ENCODE data around the gene VPS8.

Gene VPS8

DNA sequence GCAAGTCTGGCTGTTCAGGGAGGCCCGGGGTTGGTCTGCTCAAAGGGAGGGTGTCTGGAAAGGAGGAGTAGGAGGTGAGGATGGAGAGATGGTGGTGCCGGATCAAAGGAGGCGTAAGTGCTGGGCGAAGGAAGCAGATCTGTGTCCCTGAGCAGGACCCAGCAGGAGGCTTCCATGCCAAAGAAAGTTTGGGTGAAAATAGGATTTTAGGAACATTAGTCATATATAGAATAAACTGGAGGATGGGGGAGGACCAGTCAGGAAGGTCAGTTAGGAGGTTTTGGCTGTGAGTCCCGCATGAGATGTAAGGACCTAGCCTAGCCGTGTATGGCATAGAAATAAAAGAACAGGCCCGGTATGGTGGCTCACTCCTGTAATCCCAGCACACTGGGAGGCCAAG lies 28.6 kb upstream of the VPS8 start:
- DNase-seq: no peak

DNA sequence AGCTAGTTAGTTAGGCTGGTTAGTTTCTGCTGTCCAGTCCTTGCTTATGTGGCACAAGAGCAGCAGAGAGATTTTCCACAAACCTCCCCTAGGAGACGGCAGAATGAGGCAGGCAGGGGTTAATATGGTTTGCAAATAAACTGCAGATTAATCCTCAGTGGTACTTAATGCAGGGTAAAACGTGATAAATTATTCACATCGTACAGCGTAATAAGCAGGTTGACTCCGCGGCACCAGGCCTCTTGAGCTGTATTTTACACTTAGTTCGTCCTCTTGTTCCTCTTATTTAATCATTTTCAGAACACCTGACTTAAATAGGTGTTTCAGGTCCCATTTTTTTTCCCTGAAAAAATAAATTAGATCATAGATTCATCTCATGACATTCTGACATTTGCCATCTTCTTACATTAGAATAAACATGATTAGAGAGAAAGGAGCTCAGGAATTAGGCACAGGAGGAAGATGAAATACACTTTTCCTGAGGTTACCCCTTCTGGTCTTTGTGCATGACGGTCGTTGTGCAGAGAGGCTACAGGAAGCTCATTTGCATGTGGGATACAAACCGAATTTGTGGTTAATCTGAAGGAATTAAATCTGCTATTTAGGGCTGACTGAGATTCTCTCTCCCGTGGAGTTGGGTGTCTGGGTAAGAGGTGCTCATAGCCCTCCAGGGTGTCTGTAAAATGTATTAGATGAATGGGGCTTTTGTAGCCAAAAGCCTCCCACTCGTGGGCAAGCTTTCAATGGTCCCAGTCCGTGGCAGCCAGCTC lies 27.1 kb upstream of the VPS8 start:
- DNase-seq: peak; percentile 10

DNA sequence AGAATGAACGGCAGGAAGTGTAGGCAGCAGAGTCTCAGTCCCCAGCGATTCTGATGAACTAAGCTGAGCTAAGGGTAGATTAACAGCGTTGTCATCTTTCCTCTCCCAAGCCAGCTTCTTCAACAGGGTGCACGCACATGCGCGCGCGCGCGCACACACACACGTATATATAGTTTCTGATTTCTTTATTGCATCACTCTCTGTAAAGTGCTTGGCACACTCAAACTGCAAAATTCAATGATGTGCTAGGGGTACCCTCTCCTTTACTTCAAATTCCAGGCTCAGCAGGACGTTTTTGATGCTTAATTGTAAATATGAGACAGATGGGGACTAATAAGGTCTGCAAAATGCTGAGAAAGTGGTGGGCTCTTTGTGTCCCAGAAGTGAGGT lies 26.1 kb upstream of the VPS8 start:
- DNase-seq: no peak

DNA sequence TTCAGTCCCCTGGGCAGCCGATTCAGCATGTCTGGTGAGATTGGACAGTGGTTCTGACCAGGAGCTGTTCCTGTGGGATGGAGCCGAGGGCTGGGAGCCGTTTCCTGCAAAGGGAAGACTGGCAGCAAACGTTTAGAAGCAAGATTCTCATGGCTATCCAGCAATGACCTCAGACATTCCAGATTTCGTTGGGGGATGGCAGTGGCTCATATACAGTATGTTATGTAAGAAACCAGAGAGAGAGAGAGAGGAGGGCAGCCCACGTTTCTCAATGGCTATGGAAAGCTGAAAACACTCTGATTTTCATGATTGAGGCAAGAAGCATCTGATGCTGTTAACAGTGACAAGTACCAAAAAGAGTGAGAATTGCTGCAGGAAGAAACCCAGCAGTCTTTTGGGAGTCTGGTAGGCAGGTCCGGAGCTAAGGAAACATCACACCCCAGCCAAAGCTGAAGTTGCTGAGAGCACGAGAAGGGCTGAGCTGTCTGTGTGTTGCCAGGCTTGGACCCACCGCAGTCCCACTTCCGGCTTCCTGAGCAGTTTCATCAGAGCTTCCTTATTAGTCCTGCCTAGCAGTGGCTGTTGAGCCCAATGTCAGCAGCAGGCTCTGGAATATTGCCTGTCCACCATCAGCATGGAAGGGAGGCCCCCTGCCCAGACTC lies 25.6 kb upstream of the VPS8 start:
- no peak for DNase-seq

DNA sequence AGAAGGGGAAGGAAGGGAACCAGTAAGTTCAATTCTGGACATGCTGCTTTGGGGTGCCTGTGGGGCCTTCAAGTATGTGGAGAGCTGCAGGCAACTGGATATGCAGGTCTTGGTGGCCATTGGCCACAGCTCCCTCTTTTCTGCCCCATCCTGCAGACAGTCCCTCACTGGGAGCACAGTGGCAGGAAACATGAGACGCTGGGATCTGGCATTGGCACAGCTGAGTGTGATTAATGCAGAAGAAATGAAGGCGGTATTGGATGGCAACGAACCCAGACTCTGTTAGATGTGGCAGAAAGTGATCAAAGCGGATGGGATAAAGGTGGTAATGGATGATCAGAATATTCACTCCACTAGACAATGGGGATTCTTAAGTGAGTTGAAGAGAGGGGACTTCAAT lies 23.2 kb upstream of the VPS8 start:
- no peak for DNase-seq

DNA sequence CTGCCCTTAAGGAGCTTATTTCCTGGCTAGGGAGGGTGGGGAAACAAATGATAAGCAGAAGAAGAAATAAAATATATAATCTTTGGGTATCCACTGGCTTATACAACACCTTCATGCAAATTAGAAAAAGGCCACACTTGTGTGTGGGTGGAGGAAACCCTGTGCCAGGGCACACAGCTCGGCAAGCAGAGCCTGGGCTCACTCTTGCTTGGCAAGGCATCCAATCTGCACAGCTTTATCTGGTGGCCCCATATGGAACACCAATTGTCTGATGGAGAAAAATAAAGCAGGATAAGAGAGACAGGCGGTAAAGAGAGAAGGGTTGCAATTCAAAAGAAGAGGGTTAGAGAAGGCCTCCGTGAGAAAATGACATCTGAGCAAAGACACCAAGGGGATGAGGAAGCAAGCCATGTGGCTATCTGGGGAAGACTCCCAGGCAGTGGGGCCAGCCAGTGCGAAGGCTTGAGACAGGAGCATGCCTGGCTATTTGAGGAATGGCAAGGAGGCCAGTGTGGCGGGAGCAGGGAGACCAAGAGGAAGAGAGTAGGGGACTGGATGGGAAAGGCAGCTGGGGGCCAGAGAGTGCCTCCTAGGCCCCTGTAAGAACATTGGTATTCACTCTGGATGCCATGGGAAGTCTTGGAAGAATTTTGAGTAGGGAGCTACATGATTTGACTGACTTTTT lies 22.5 kb upstream of the VPS8 start:
- DNase-seq: no peak

DNA sequence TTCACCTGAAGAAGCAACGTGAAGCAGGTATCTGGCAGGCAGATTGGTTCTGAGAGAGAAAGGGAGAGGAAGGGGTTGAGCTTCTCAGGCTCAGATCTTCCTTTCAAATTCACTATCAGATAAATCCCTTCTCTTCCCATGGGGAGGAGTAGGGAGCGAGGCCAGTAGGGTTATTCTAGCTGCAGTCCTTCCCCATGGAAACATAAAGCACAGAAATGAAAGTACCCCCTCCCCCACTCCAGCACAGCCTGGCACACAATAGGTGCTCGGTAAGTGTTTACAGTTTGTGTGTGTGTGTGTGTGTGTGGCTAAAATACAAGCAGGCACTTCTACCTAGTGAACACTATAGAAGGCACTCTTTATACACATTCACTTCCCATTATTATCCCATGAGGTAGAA lies 20.8 kb upstream of the VPS8 start:
- peak; percentile 29 for DNase-seq

DNA sequence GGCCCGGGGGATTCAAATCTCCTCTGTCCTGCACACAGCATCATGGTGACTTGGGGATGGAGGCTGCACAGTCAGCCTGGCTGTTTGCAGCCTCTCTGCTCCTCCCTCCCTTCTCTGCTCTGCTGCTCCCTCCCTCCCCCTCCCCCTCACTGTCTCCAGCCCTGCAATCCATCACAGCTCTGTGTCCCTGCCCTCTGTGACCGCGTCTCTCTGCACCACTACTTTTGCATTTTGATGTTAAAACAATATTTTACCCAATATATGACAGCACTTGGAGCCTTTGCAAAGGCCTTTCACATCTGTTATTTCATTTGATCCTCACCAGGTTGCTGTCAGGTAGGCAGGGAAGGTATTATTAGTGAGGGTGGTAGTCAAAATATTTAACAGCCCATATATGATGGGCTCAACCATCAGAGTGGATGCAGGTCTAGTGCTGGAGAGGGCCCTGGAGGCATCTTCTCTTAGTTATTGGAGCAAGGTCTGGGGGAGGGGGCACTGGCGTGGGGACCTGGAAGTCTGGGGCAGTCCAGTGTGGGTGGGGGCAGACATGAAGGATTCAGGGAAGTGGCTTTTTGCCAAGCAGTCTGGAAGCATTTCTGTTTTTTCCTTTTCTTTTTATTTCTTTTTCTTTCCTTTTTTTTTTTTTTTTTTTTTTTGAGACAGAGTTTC lies 16.3 kb upstream of the VPS8 start:
- no peak for DNase-seq

DNA sequence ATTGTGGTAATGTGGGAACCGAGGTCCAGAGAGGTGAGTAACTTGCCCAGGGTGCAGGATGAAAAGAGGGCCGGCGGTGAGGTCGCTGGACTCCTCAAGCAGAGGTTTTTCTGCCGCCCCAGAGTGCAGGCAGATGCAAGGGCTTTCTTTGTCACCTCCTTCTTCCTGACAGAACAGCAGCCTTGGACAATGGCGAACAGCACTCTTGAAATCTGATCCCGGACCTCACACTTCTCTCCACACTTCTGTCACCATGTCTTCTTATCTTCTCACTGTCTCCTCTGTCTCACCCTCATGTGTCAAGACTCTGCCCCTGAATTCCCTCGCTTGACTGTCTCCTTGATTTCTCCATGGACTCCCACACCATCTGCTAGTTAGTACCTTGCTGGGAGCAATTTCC lies 15.4 kb upstream of the VPS8 start:
- DNase-seq: no peak

DNA sequence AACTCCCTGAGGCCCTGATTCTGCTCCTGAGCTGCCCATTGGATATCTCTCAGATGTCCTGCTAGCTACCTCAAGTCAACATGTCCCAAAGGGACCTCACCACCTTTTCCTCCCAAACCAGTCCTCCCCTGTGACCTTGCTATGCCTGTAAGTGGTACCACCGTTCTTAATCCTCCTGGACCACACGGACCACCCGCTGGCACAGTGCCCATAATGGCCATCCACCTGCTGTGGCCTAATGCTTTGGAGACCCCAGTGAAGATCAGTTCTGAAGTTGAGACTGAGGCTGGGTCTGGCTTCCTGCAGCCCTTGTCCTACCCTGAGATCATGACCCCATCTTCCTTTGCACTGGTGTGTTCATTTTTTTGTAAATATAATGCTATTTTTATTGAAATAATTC lies 15.0 kb upstream of the VPS8 start:
- no peak for DNase-seq

DNA sequence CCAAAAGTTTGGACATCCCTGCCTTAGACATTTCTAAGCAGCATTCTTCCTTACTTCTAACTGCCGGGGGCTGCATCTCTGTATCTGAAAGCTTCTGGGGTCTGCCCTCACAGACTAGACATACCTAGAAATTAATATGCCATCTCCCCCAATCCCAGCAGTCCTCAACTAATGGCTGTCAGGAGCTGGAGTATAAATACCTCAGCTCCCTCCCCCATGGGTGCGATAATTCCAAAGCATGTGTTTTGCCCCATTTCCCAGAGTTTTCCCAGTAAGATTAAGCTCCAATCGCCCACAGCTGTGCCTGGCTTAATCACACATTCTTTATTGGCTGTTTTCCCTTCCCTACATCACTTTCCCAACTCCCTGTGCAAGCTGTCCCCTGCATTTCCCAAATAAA lies 13.8 kb upstream of the VPS8 start:
- no peak for DNase-seq

DNA sequence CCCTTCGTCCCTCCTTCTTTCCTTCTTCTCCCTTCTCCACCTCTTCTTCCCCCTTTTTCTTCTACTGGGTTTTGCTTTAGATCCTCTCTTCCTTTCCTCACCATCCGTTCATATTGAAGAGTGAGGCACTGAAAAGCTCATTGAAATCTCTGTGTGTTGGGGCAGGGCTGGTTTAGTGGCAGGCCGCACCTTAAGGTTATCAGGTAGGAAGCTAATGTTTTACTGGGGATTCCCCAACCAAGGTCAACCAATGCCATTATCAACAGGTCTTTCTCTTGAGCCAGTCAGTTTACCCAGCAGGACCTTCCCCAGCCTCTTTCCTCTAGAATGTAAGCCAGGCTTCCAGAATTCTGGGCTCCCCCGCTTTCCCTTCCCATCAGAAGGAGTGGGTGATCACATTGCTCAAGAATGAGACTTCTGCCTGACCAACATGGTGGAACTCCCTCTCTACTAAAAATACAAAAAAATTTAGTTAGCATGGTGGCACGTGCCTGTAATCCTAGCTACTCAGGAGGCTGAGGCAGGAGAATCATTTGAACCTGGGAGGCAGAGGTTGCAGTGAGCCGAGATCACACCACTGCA lies 11.5 kb upstream of the VPS8 start:
- DNase-seq: no peak

DNA sequence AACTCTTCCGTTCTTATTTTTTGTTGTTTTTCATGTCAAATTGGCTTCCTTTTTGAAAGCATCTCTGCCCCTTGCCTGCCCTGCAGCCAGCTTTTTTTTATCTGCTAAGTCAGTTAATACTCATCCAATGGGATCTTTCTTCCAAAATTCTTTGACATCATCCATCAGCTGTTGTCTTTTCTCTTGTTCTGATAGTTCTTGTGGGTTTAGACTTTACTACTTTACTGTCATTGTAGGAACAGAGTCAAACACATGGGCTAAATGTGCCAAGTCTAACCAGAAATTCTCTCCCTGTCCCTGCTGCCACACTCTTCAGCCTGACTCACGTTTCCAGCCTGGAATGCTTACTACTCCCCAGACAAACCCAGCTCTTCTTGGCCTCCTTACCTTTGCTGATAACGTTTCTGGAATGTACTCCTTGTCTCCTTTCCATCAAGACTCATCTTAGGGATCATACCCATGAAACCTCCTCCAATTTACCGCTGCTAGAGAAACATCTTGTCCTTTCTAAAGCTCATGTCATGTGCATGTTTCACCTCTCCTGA lies 10.7 kb upstream of the VPS8 start:
- no peak for DNase-seq

DNA sequence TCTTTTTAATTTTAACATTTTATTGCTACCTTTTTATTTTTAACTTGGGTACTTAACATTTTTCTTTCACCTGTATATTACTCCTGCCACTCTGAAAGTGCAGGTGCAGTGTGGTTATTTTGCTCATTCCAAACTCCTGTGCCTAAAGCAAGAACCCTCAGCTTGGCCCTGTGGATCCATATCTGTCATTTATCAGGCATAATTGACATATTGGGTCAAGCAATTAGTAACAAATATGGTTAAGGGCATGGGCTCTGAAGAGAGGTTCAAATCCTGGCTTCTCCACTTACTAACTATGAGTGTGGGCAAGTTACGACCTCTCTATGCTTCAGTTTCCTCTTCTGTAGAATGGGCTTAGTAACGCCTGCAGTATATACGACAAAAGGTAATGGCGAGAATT lies 9.8 kb upstream of the VPS8 start:
- DNase-seq: no peak

DNA sequence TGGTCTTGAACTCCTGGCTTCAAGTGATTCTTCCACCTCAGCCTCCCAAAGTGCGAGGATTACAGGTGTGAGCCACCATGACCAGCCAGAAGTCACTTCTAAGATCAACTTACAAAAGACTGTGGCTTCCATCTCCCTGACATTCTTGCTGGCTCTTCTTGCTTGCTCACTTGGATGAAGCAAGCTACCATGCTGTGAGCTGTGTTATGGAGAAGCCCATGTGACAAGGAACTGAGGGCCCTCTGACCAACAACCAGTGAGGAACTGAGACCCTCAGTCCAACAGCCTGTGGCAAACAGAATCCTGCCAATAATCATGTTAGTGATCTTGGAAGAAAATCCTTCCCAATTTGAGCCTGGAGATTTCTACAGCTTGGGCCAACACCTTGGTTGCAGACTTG lies 7.2 kb upstream of the VPS8 start:
- DNase-seq: no peak

DNA sequence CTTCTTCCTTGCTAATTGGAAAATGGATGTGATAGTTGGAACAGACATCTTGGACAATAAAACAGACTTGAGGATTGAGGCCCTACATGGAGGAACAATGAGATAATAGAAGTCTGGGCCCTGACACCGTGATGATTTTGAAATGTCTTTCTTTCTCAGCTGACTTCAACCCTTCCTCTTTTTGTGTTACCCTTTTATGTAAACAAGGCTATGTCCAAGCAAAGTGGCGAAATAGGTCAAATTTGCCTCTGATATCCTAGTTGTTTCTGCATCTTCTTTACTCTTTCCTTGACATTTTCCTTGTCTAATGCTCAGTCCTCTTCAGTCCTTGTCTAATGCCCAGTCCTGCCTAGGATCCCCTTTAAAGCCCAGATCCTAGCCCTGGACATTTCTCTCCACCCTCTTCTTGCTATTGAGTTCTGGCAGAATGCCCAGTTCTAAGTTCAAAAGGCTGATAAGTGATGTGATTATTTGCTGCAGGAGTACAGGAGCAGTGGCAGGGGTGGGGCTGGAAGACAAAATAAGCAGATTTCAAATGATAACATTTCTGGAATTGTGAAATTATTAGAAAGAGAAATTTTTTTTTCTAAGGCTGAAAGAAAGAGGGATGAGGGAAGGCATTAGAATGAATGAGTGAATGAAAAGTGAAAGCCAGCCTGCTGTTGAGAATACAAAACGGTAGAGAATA lies 6.5 kb upstream of the VPS8 start:
- peak; percentile 31 for DNase-seq

DNA sequence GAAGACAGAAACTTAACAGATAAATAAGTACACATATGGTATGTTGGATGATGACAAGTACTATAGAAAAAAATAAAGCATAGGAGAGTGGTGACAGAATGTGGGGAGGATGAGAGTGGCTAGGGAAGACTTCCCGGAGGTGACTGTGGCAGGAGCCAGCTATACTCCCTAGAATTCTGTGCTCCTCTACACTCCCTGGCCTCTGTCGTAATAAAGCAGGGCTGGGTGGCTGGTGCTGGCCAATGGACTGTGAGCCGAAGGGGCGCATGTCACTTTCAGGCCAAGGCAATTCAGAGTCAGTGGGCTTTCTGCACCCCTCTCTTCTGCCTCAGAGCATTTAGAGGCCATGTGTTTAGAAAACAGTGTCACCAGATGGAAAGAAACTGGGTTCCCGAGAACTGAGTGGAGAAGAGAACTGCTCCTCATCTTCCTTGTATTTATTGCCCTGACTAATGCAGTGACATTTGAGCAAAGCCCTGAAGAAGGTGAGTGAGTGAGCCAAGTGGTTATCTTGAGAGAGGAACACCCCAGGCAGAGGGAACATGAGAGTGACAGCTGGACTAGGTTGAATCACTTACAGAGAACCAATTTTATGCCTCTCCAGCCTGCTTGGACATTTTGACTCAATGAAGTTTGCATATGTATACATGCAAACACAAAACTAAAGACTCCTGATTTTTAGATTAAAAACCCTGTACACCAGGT lies 5.2 kb upstream of the VPS8 start:
- no peak for DNase-seq

DNA sequence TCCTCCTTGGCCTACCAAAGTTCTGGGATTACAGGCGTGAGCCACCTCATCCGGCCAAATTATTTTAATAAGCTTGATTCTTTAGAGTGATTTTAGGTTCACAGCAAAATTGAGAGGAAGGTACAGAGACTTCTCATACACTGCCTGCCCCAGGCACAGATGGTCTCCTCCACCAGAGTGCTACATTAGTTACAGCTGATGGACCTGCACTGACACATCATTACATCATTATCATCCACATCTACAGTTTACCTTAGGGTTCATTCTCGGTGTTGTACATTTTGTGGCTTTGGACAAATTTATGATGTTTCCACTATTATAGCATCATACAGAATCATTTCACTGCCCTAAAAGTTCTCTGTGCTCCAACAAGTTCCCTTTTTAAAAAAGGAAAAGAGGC lies 4.4 kb upstream of the VPS8 start:
- DNase-seq: no peak

DNA sequence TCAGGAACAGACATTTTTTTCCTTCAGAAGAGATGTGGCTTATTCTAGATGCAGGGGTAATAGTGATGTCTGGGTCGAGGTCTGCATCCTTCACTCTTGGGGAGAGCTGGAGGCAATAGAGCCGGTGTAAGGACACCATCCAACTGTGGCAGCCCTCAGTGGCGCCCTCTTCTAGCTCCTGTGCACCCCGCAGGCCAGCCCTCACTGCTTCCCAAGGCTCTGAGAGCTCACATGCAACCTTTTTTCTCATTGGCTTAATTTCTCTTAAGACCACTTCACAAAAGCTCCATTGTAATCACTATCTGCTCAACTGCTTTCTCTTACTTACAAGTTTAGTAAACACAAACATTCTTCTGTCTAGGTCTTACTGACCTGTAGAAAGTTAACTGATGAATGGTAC lies 3.9 kb upstream of the VPS8 start:
- DNase-seq: no peak

DNA sequence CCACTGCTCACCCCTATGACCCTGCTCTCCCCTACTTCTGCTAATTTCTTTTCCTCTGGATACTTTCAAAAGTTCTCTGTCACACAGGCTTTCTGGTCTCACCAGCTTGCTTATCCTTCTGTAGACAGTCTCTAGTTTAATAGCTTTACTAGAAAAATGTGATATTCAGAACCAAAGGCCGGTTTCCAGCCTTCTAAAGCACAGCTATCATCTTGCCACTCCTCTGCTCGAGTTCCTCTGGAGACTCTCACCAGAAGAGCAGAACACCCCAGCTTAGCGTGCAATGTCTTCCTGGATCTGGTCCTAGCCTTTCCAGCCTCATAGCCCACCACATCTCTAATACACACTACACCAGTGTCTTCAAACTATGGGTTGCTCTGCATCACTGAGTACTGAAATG lies 1.8 kb upstream of the VPS8 start:
- no peak for DNase-seq

DNA sequence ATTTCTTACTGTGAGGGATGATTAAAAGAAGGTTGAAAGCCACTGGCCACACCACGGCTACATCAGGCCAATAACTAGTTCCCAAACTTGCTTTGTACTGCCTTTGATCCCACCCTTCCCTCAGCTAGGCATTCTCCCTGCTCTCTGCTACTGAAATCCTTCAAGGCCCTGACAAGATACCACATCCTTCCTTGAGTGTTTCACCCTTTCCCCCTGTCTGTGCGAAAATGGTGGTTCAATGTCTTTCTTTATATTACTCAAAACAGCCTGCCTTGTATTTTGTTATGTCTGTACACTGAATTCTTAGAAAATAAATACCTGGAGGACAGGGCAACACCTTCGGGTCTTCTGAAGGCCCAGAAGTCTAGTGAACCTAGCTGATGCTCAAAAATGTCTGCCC lies 932 bp upstream of the VPS8 start:
- no peak for DNase-seq

DNA sequence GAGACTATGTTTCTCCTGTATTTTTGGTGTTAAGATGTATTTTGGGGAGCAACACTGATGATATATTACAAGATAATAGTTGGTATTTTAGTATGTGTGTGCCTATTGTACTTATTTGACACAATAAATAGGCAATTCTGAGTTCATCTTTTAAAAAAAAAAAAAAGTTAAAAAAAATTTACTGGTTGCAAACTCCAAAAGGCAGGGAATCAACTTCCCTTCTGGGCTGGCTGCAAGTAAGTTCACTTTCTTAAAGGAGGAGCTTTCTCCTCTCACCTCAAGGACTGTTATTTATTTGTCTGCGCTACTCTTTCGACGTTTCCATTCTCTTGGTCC lies 335 bp upstream of the VPS8 start:
- DNase-seq: no peak

Measured in NCI-H1417 treated with DMSO at 0.1 percent for 48 hours (cell line).